GM19397 (cell line): ENCODE data around the gene OPHN1.
"Not testable (repeated sequence)": the region's sequence is repeated elsewhere in the genome, so short reads cannot be mapped to it uniquely, and the experiment has no call there.

ENCODE experiments used
- ATAC-seq: cut with Tn5 transposase; IDR thresholded peaks from one replicate; pipeline ENCODE4 v1.9.1; 2021; ENCODE audit warnings: mild to moderate bottlenecking, moderate library complexity; ENCODE audit not compliant: unreplicated experiment

Gene OPHN1

DNA sequence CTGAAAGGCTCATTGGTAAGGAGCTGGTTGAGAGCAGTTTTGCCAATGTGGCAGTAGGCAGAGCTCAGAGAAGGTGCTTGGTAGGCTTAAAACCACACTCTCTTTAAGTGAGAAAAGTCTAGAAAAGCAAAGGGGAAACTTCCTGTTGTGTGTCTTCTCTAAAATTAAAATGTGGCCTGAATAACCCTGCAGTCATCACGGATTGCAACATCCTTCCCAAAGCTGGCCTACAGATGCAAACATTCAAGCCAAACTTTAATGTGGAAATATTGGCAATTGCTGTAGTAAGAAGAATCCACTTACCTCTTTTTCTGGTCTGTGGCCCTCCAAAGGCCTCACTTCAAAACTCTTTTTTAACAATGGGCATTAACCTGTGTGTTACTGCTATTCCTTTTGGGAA, 348.5 kb downstream of the OPHN1 start:
- ATAC-seq = no peak

GRCh38 chrX:68083510-68083909, 349.8 kb downstream of the OPHN1 start:
- ATAC-seq = no peak

- ATAC-seq = no peak
These were observed 353.3 kb downstream of the OPHN1 start for GRCh38 chrX:68079961-68080360.

- ATAC-seq = not testable (repeated sequence)
These were observed 354.5 kb downstream of the OPHN1 start for GRCh38 chrX:68078801-68079200.

GRCh38 chrX:68077378-68077777, 355.9 kb downstream of the OPHN1 start:
- no peak for ATAC-seq

GRCh38 chrX:68072041-68072440, 361.3 kb downstream of the OPHN1 start:
- ATAC-seq = no peak

DNA sequence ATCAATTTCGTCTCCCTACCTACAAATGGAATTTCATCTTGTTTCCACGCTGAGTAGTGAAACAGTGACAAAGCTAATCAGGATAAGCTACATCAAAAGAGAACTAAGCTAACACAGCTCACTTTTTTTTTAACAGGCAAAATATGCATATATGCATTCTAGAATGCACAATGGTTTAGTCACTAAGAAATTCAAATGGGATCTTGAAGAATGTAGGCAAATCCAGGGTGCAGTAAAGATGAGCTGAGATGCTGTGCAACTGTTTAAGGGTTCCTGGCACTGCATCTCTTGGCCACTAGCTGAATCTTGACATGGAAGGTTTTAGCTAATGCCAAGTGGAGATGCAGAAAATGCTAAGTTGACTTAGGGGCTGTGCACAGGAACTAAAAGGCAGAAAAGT, 363.2 kb downstream of the OPHN1 start:
- not testable (repeated sequence) for ATAC-seq

DNA sequence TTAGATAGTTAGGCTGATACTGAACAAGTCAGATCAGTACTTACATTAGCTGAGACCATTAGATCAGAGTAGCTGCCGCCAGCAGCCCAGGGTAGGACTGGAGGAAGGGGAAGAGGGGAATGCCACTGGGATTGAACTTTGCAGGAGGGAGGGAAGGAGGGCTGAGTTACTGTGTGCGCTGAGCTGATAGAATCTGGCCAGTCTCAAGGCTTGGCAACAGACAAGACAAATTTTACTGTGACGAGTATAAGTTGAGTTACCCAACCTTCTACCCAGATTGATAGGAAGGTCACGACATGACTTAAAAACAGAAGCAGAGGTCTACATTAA, 372.1 kb downstream of the OPHN1 start:
- no peak for ATAC-seq

DNA sequence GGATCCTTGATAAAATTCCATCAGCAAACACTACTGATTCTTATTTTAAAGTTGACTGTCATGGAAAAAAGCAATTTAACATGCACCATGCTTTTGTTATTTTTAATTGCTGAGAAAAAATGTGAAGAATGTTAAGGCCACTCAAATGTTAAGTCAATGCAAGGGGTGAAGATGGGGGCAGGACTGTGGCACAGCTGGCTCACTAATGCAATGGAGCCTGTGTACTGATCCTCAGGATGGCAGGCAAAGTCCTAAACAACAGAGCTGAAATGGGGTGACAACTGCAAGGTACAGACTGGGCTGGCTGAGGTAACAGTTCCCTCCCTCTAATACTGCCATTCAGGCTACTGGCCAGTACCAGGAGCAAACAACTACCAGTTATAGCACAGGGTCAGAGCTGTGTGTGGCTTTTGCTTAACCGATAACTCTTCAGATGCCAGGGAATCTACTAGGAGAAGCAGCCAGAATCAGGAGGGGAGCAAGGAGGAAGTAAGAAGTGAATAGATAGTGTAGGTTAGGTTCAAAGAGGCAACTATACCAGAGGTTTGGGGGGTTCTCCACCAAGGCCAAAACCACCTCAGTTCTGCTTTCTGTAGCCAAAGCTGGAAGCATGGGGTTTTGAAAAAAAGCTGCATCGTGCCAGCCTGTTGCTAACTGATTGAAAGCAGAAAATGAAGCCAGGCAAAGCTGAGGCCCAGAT, 372.6 kb downstream of the OPHN1 start:
- no peak for ATAC-seq

- ATAC-seq = no peak
These were observed 373.8 kb downstream of the OPHN1 start for GRCh38 chrX:68059469-68059868.

GRCh38 chrX:68049466-68049865, 383.8 kb downstream of the OPHN1 start:
- no peak for ATAC-seq

- no peak for ATAC-seq
These were observed 384.5 kb downstream of the OPHN1 start for GRCh38 chrX:68048774-68049173.

DNA sequence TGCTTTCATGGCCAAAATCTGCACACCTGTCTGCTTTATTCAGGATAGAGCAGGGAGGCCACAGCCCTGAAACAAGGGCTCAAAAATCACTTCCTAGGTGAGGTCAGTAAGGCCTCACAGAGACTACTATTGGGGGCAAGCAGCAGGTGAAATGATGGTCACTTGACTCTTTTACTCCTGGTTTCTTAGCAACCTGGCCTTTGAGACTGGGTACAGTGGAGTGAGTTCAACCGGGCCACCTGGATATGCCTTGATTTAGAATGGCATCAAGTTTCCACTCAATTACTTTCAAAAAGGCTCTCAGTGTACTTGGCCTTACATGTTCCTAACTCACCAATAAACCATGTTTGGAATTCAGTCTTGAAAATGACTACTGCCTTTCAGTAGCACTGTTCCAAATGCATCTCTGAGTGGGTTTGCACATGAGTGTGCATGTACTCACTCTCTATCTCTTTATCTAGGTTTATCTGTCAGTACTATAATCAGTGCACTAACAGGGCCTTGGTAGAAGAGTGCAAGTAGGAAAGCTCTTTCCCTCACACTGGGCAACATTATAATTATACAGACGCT, 388.2 kb downstream of the OPHN1 start:
- no peak for ATAC-seq

- no peak for ATAC-seq
These were observed 389.4 kb downstream of the OPHN1 start for GRCh38 chrX:68043713-68044438.

DNA sequence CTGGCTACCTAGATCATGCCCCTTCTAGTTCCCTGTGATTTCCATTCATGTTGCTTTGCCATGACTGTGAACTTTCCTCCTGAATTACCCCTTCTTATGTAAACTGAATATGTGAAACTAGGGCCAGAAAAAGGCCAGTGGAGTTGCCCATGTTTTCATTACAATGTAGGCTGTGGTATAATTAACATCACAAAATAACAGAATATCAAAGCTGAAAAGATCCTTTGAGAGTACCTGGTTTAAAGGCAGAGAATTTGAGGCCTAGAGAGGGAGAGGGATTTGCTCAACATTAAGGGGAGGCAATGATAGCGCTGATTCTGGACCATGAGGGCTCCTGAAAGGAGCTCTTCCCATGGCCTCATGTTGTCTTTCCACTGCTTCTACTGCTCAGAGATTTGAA, 392.2 kb downstream of the OPHN1 start:
- ATAC-seq = no peak

GRCh38 chrX:68018248-68019203, 414.8 kb downstream of the OPHN1 start:
- ATAC-seq = no peak

GRCh38 chrX:67998540-67998939, 434.8 kb downstream of the OPHN1 start:
- no peak for ATAC-seq
